T-cell (primary cell): ENCODE measurements around the gene RABGAP1L. TPM values are rescaled to one million over a fixed set of nuclear protein-coding genes. Genes with fewer than 3 reads are reported as not detected.
"Not testable (repeated sequence)": the region's sequence is repeated elsewhere in the genome, so short reads cannot be mapped to it uniquely, and the experiment has no call there.

Experiments
- ATAC-seq, 4 experiments: fragments of 200-7000 bp in 3 of 4; fragments of 150-1000 bp in 1 of 4; cut with Tn5 transposase; replicated peaks in 1 of 4; 1 replicate in 3 of 4; 2 replicates in 1 of 4; pipeline ENCODE4 v1.10.0; 2021; ENCODE audit warnings: moderate library complexity in 3 of 4, mild to moderate bottlenecking in 2 of 4, moderate number of reproducible peaks in 1 of 4
- CTCF ChIA-PET, 2 donors: fragments of 300-600 bp; sonication (Branson Sonifier 250); formaldehyde crosslinking; loops; one replicate each; lab custom pipeline; 2022; ENCODE audit warnings: antibody characterized with exemption in 2 of 2; lab: Charles Lee
- POLR2A ChIA-PET, 2 donors: fragments of 300-600 bp; sonication (Branson Sonifier 250); formaldehyde crosslinking; loops; one replicate each; lab custom pipeline; 2022; ENCODE audit warnings: antibody characterized with exemption in 2 of 2; lab: Charles Lee
- DNase-seq, 35 experiments: peaks; one replicate each; pipeline versions ENCODE4 v3.0.0 to v3.0.0-alpha.2; 2013 to 2023
- H3K27ac ChIP-seq: one replicate; pipeline ENCODE4 v1.5.1; 2013; ENCODE audit warnings: low read length
- H3K27me3 ChIP-seq, 2 experiments: replicated peaks in 1 of 2; 1 replicate in 1 of 2; 2 replicates in 1 of 2; pipeline versions ENCODE4 v1.6.1 to v1.7.0; 2013; ENCODE audit warnings: low read length in 1 of 2, mixed read lengths in 1 of 2; ENCODE audit not compliant: control insufficient read depth in 2 of 2, insufficient read depth in 2 of 2; ENCODE audit errors: extremely low read depth in 1 of 2
- H3K36me3 ChIP-seq, 2 donors: 1 replicate in 1 of 2; 2 replicates in 1 of 2; pipeline versions ENCODE4 v1.6.1 to v1.7.0; 2013; ENCODE audit warnings: low read length in 1 of 2; ENCODE audit not compliant: control insufficient read depth in 2 of 2, insufficient read depth in 1 of 2; ENCODE audit errors: extremely low read depth in 1 of 2
- H3K4me1 ChIP-seq, 2 experiments: 1 replicate in 1 of 2; 2 replicates in 1 of 2; pipeline versions ENCODE4 v1.6.1 to v1.7.0; 2013; ENCODE audit warnings: low read length in 2 of 2, mixed read lengths in 1 of 2; ENCODE audit not compliant: insufficient read depth in 2 of 2, control insufficient read depth in 1 of 2; ENCODE audit errors: extremely low read depth in 1 of 2
- H3K4me3 ChIP-seq, 2 donors: 1 replicate in 1 of 2; 2 replicates in 1 of 2; pipeline versions ENCODE4 v1.5.1 to v1.7.0; 2013; ENCODE audit warnings: mild to moderate bottlenecking in 2 of 2, low read length in 1 of 2, moderate library complexity in 1 of 2; ENCODE audit not compliant: control insufficient read depth in 1 of 2; ENCODE audit errors: extremely low read depth in 1 of 2
- H3K9me3 ChIP-seq: 2 replicates; pipeline ENCODE4 v1.7.0; 2013
- H3K27ac Mint-ChIP-seq, 2 donors: one replicate each; pipeline ENCODE4 v1.8.0; 2020 to 2021; ENCODE audit warnings: mild to moderate bottlenecking in 2 of 2, mixed read lengths in 2 of 2
- H3K27me3 Mint-ChIP-seq, 2 donors: one replicate each; pipeline ENCODE4 v1.8.0; 2021 to 2022; ENCODE audit warnings: mixed read lengths in 2 of 2
- H3K36me3 Mint-ChIP-seq: one replicate; pipeline ENCODE4 v1.8.0; 2021; ENCODE audit warnings: mixed read lengths
- H3K4me1 Mint-ChIP-seq, 3 donors: one replicate each; pipeline ENCODE4 v1.8.0; 2020 to 2022; ENCODE audit warnings: mixed read lengths in 3 of 3, mild to moderate bottlenecking in 1 of 3
- H3K4me3 Mint-ChIP-seq, 3 donors: one replicate each; pipeline ENCODE4 v1.8.0; 2020 to 2022; ENCODE audit warnings: mild to moderate bottlenecking in 3 of 3, mixed read lengths in 3 of 3, moderate library complexity in 3 of 3
- H3K9me3 Mint-ChIP-seq, 3 donors: one replicate each; pipeline ENCODE4 v1.8.0; 2020 to 2022; ENCODE audit warnings: mixed read lengths in 3 of 3
- WGBS: methylation state at CpG from one replicate; pipeline ENCODE4 v1.1.5; 2013; ENCODE audit warnings: missing lambda C conversion rate; ENCODE audit not compliant: insufficient coverage; 5-methylcytosine and 5-hydroxymethylcytosine counted together
- total RNA-seq, 35 experiments: library from RNA in 6 of 35; stranded (reverse) in 6 of 35; fragments of 120-200 nt in 1 of 35; gene quantifications; one replicate each; pipeline versions ENCODE4 v1.2.1 to v1.2.4 and lab custom pipeline; 2013 to 2026

RABGAP1L gene
- total RNA-seq, 5 donors from 2014 or later (not counting 1 experiment from before 2014, with no cell fraction given), result 75.0 to 108 (median 82.3) TPM

GRCh38 chr1:174701565-174701964, 542.2 kb downstream of the RABGAP1L start:
- no peak overlapping the region for H3K4me3 Mint-ChIP-seq
- Histone ChIP-seq H3K27me3 (no peaks in the 10 kb centered on the region), H3K36me3 (peaks cover 0 to 7% of the 10 kb centered on the region in 2 donors), H3K4me1 (no peaks in the 10 kb centered on the region), H3K27ac (no peak overlapping the region), H3K9me3 (no peaks in the 10 kb centered on the region), H3K4me3 (no peak overlapping the region)
- ChIA-PET CTCF (interaction anchor here (0.6 kb wide), 2 partner anchors 197 to 760 kb away, joined by 3 read pairs; no protein-coding TSS in a partner anchor), POLR2A (no interaction called here)
- no peak for ATAC-seq
- H3K4me1 Mint-ChIP-seq, result no peaks in the 10 kb centered on the region
- H3K9me3 Mint-ChIP-seq, result no peaks in the 10 kb centered on the region
- H3K27me3 Mint-ChIP-seq, result no peaks in the 10 kb centered on the region
- no peak overlapping the region for H3K27ac Mint-ChIP-seq
- H3K36me3 Mint-ChIP-seq, result peaks cover 23% of the 10 kb centered on the region
- WGBS, result no CpG with 5 or more reads among the region's 2 CpGs
- no peak for DNase-seq

DNA sequence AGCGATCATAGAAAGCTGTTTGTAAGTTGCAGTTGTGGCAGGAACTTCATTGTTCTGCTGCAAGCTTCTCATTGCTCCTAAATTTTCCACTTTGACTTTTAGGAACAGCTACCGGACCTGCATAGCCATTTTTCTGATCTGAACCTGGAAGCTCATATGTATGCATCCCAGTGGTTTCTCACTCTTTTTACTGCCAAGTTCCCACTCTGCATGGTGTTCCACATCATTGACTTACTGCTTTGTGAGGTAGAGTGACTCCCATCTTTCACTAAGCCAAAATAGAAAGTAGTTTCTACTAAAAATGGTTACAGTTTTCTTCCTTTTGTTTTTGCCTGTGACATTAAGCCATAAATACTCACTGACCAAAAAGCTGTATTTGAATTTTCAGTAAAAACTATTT, 542.7 kb downstream of the RABGAP1L start:
- ATAC-seq (no peak), DNase-seq (no peak)
- H3K27me3 ChIP-seq, result no peaks in the 10 kb centered on the region
- H3K27ac ChIP-seq, result no peak overlapping the region
- no peaks in the 10 kb centered on the region for H3K9me3 Mint-ChIP-seq
- WGBS, result 100% methylated on average over 1 of the region's 2 CpGs
- no peaks in the 10 kb centered on the region for H3K4me1 Mint-ChIP-seq
- H3K36me3 Mint-ChIP-seq, result peaks cover 23% of the 10 kb centered on the region
- H3K27ac Mint-ChIP-seq, result no peak overlapping the region
- H3K27me3 Mint-ChIP-seq, result no peaks in the 10 kb centered on the region
- ChIA-PET POLR2A (no interaction called here), CTCF (interaction anchor here (0.6 kb wide), 2 partner anchors 197 to 761 kb away, joined by 3 read pairs; no protein-coding TSS in a partner anchor)
- H3K9me3 ChIP-seq, result no peaks in the 10 kb centered on the region
- H3K4me1 ChIP-seq, result no peaks in the 10 kb centered on the region
- peaks cover 0 to 7% of the 10 kb centered on the region in 2 donors for H3K36me3 ChIP-seq
- H3K4me3 ChIP-seq, result no peak overlapping the region
- H3K4me3 Mint-ChIP-seq, result no peak overlapping the region

DNA sequence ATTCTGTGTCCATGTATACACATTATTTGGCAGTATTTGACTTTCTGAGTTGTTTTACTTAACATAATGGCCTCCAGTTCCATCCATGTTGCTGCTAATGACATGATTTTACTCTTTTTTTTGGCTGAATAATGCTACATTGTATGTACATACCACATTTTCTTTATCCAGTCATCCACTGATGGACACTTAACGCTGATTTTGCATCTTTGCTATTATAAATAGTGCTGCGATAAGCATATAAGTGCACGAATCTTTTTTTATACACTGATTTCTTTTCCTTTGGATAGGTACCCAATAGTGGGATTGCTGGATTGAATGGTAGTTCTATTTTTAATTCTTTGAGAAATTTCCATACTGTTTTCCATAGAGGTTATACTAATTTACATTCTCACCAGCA, 544.0 kb downstream of the RABGAP1L start:
- POLR2A ChIA-PET, result no interaction called here
- Mint-ChIP-seq H3K36me3 (peaks cover 34% of the 10 kb centered on the region), H3K27me3 (no peaks in the 10 kb centered on the region), H3K27ac (no peak overlapping the region), H3K4me3 (no peak overlapping the region), H3K9me3 (no peaks in the 10 kb centered on the region), H3K4me1 (no peaks in the 10 kb centered on the region)
- Histone ChIP-seq H3K4me1 (no peaks in the 10 kb centered on the region), H3K9me3 (no peaks in the 10 kb centered on the region), H3K36me3 (peaks cover 0 to 7% of the 10 kb centered on the region in 2 donors), H3K27ac (no peak overlapping the region), H3K4me3 (no peak overlapping the region), H3K27me3 (no peaks in the 10 kb centered on the region)
- no CpG with 5 or more reads among the region's 3 CpGs for WGBS
- CTCF ChIA-PET, result no interaction called here
- DNase-seq (no peak), ATAC-seq (no peak)

DNA sequence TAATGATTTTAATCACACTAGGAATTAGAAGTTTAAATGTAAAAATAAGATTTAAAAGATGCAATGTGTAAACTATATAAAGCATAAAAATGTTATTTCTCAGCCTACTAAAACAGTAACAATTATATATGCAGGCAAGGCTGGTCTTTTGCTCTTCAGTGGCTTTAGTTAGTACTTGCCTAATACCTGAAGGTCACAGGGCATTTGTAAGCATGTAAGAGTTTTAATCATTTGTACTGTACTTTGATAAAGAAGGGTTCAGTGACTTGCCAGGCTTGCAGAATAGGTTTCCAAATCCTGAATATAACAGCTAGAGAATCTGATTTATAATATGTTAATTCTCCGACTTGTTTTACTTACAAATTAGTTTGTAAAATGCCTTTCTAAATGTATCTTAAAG, 545.0 kb downstream of the RABGAP1L start:
- peaks cover 44% of the 10 kb centered on the region for H3K36me3 Mint-ChIP-seq
- H3K9me3 Mint-ChIP-seq, result no peaks in the 10 kb centered on the region
- H3K27me3 Mint-ChIP-seq, result no peaks in the 10 kb centered on the region
- Histone ChIP-seq H3K4me1 (no peaks in the 10 kb centered on the region), H3K27me3 (no peaks in the 10 kb centered on the region), H3K9me3 (no peaks in the 10 kb centered on the region), H3K27ac (no peak overlapping the region), H3K4me3 (no peak overlapping the region), H3K36me3 (peaks cover 0 to 9% of the 10 kb centered on the region in 2 donors)
- no peak for DNase-seq
- H3K4me1 Mint-ChIP-seq, result no peaks in the 10 kb centered on the region
- no peak for ATAC-seq
- CTCF ChIA-PET, result no interaction called here
- no peak overlapping the region for H3K27ac Mint-ChIP-seq
- POLR2A ChIA-PET, result interaction anchor here in 1 of 2 donors (0.6 kb wide), 1 partner anchor 504 kb away, joined by 3 read pairs; no protein-coding TSS in a partner anchor
- H3K4me3 Mint-ChIP-seq, result no peak overlapping the region
- no CpG with 5 or more reads among the region's 1 CpG for WGBS

- 97% methylated on average over 37 of the region's 50 CpGs for WGBS
Measured at GRCh38 chr1:174710868-174711845, 551.8 kb downstream of the RABGAP1L start.

GRCh38 chr1:174711848-174712247, 552.5 kb downstream of the RABGAP1L start:
- H3K4me1 ChIP-seq, H3K9me3 Mint-ChIP-seq, H3K27me3 Mint-ChIP-seq, H3K4me1 Mint-ChIP-seq, H3K4me3 ChIP-seq, H3K27me3 ChIP-seq, DNase-seq, H3K4me3 Mint-ChIP-seq, H3K27ac ChIP-seq, H3K9me3 ChIP-seq, POLR2A ChIA-PET, H3K27ac Mint-ChIP-seq, ATAC-seq, CTCF ChIA-PET, H3K36me3 ChIP-seq: not testable (repeated sequence)
- peaks cover 64% of the 10 kb centered on the region for H3K36me3 Mint-ChIP-seq
- WGBS, result 95% methylated on average over 8 of the region's 8 CpGs

More at GRCh38 chr1:174710868-174711845, 551.8 kb downstream of the RABGAP1L start:
- no peak overlapping the region for H3K27ac ChIP-seq
- ATAC-seq (no peak), DNase-seq (no peak)
- H3K4me1 ChIP-seq, result no peaks in the 10 kb centered on the region
- no peak overlapping the region for H3K4me3 Mint-ChIP-seq
- no peak overlapping the region for H3K4me3 ChIP-seq
- no peaks in the 10 kb centered on the region for H3K9me3 ChIP-seq
- H3K9me3 Mint-ChIP-seq, result no peaks in the 10 kb centered on the region
- H3K27me3 Mint-ChIP-seq, result no peaks in the 10 kb centered on the region
- peaks cover 68% of the 10 kb centered on the region for H3K36me3 Mint-ChIP-seq
- H3K4me1 Mint-ChIP-seq, result no peaks in the 10 kb centered on the region
- H3K36me3 ChIP-seq, result peaks cover 0 to 2% of the 10 kb centered on the region in 2 donors
- ChIA-PET CTCF (interaction anchor here in 1 of 2 donors (0.7 kb wide), 1 partner anchor 1398 kb away, joined by 4 read pairs; no protein-coding TSS in a partner anchor), POLR2A (no interaction called here)
- H3K27me3 ChIP-seq, result no peaks in the 10 kb centered on the region
- no peak overlapping the region for H3K27ac Mint-ChIP-seq
